ENCODE data around the gene PSIP1. TPM values are rescaled to one million over a fixed set of nuclear protein-coding genes. Genes with fewer than 3 reads are reported as not detected.

PSIP1 gene
- polyA plus RNA-seq, 1 donor (not counting 4 experiments of a cell fraction or from before 2014, with no cell fraction given) = 14.7 TPM

DNA sequence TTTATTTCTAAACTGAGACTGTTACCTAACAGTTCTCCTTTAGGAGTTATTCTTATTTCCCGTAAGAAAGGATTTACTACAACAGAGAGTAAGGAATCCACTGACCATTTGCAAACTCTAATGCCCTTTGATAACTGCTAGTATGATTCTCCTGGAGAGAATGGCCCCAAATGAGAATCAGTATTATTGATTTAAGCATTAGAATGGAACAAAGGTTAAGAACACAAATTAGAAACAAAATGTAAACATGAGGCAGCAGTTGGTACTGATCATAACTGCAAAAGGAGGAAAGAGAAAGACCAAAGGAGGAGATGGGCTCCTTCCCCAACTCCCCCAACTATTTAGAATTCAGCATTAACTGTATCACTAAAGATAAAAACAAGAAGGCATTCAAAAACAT, 30.7 kb downstream of the PSIP1 start:
- Histone ChIP-seq H3K9me3 (ENCODE audit: control insufficient read depth, low read depth, low read length) (no peaks in the 10 kb centered on the region), H2AFZ (ENCODE audit: control insufficient read depth, low read length) (no peak overlapping the region), H3K79me2 (ENCODE audit: control insufficient read depth, insufficient read depth, low read length) (no peaks in the 10 kb centered on the region), H3K4me3 (ENCODE audit: control insufficient read depth in 2 of 3, extremely low read depth in 1 of 3, insufficient read depth in 2 of 3, low read depth in 1 of 3, low read length in 3 of 3) (no peak overlapping the region), H3K27me3 (ENCODE audit: control insufficient read depth, extremely low read depth, insufficient read depth, low read length) (no peaks in the 10 kb centered on the region), H3K36me3 (ENCODE audit: control insufficient read depth in 2 of 2, extremely low read depth in 1 of 2, insufficient read depth in 2 of 2, low read length in 2 of 2) (peaks cover 0 to 7% of the 10 kb centered on the region in 2 experiments), H3K27ac (ENCODE audit: control insufficient read depth, insufficient read depth, low read length) (no peak overlapping the region), H3K9me1 (ENCODE audit: control insufficient read depth, extremely low read depth, insufficient read depth, low read length) (no peaks in the 10 kb centered on the region), H3K4me2 (ENCODE audit: control insufficient read depth, extremely low read depth, insufficient read depth, low read depth, low read length) (no peak overlapping the region), H3K9ac (ENCODE audit: control insufficient read depth, extremely low read depth, insufficient read depth, low read length) (no peak overlapping the region), H3K4me1 (ENCODE audit: control insufficient read depth, extremely low read depth, insufficient read depth, low read length) (no peaks in the 10 kb centered on the region), H4K20me1 (ENCODE audit: control insufficient read depth, extremely low read depth, insufficient read depth, low read length) (no peaks in the 10 kb centered on the region)
- FAIRE-seq (no peak), DNase-seq (ENCODE audit: low read depth, low spot score) (no peak)
- dilution Hi-C loops (cut with MboI; ENCODE audit: extremely low pct_ligation_motif_present, low sequenced_read_pairs) = no loop called here
- TF ChIP-seq EZH2 (IDR thresholded peaks at IDR 0.05; ENCODE audit: low read length) = no peak

DNA sequence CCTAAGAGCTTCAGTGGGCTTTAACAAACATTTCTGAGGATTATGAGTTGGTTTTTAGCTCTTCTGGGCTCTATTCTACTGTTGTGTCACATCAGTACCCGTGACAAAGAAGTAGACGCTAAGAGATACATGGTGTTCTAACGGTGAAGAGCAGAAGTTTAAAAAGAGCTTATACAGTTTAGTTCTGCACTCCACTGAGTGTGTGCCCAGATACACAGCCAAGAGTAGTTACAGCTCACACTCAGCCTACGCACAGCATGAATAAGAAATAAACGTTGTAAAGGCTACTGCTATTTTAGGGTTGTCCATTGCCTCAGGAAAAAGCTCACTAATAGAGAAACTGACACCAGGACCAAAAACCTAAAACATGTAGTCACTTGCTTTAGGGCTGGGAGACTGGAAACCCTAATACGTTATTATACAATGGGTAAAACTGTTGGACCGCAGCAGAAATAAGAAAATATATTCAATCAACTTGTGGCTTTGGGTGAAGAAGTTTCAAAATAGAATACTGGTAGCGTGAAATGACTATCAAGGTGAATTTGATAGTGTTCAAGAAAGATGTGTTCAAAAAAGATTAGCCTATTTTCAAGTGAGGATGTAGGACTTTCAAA, 34.7 kb downstream of the PSIP1 start:
- TF ChIP-seq CTCF (optimal IDR thresholded peaks at IDR 0.05 in 1 of 3, IDR thresholded peaks at IDR 0.05 in 1 of 3, conservative IDR thresholded peaks at IDR 0.05 in 1 of 3; ENCODE audit: extremely low read depth in 1 of 3, insufficient read depth in 2 of 3, low read length in 3 of 3) (no peak), EZH2 (IDR thresholded peaks at IDR 0.05; ENCODE audit: low read length) (no peak)
- Histone ChIP-seq H3K4me1 (ENCODE audit: control insufficient read depth, extremely low read depth, insufficient read depth, low read length) (no peaks in the 10 kb centered on the region), H3K27me3 (ENCODE audit: control insufficient read depth, extremely low read depth, insufficient read depth, low read length) (no peaks in the 10 kb centered on the region), H3K36me3 (ENCODE audit: control insufficient read depth in 2 of 2, extremely low read depth in 1 of 2, insufficient read depth in 2 of 2, low read length in 2 of 2) (peaks cover 0 to 7% of the 10 kb centered on the region in 2 experiments), H2AFZ (ENCODE audit: control insufficient read depth, low read length) (no peak overlapping the region), H3K79me2 (ENCODE audit: control insufficient read depth, insufficient read depth, low read length) (no peaks in the 10 kb centered on the region), H3K9ac (ENCODE audit: control insufficient read depth, extremely low read depth, insufficient read depth, low read length) (no peak overlapping the region), H3K4me3 (ENCODE audit: control insufficient read depth in 2 of 3, extremely low read depth in 1 of 3, insufficient read depth in 2 of 3, low read depth in 1 of 3, low read length in 3 of 3) (no peak overlapping the region), H4K20me1 (ENCODE audit: control insufficient read depth, extremely low read depth, insufficient read depth, low read length) (no peaks in the 10 kb centered on the region), H3K9me1 (ENCODE audit: control insufficient read depth, extremely low read depth, insufficient read depth, low read length) (no peaks in the 10 kb centered on the region), H3K9me3 (ENCODE audit: control insufficient read depth, low read depth, low read length) (no peaks in the 10 kb centered on the region), H3K27ac (ENCODE audit: control insufficient read depth, insufficient read depth, low read length) (no peak overlapping the region), H3K4me2 (ENCODE audit: control insufficient read depth, extremely low read depth, insufficient read depth, low read depth, low read length) (no peak overlapping the region)
- no peak for FAIRE-seq
- no peak for DNase-seq (ENCODE audit: low read depth, low spot score)
- dilution Hi-C loops (cut with MboI; ENCODE audit: extremely low pct_ligation_motif_present, low sequenced_read_pairs) = no loop called here

- FAIRE-seq = no peak
- Histone ChIP-seq H3K4me2 (ENCODE audit: control insufficient read depth, extremely low read depth, insufficient read depth, low read depth, low read length) (no peak overlapping the region), H3K9me1 (ENCODE audit: control insufficient read depth, extremely low read depth, insufficient read depth, low read length) (no peaks in the 10 kb centered on the region), H4K20me1 (ENCODE audit: control insufficient read depth, extremely low read depth, insufficient read depth, low read length) (no peaks in the 10 kb centered on the region), H2AFZ (ENCODE audit: control insufficient read depth, low read length) (no peak overlapping the region), H3K36me3 (ENCODE audit: control insufficient read depth in 2 of 2, extremely low read depth in 1 of 2, insufficient read depth in 2 of 2, low read length in 2 of 2) (no peaks in the 10 kb centered on the region), H3K4me3 (ENCODE audit: control insufficient read depth in 2 of 3, extremely low read depth in 1 of 3, insufficient read depth in 2 of 3, low read depth in 1 of 3, low read length in 3 of 3) (no peak overlapping the region), H3K9me3 (ENCODE audit: control insufficient read depth, low read depth, low read length) (no peaks in the 10 kb centered on the region), H3K79me2 (ENCODE audit: control insufficient read depth, insufficient read depth, low read length) (no peaks in the 10 kb centered on the region), H3K27ac (ENCODE audit: control insufficient read depth, insufficient read depth, low read length) (no peak overlapping the region), H3K4me1 (ENCODE audit: control insufficient read depth, extremely low read depth, insufficient read depth, low read length) (no peaks in the 10 kb centered on the region), H3K27me3 (ENCODE audit: control insufficient read depth, extremely low read depth, insufficient read depth, low read length) (no peaks in the 10 kb centered on the region), H3K9ac (ENCODE audit: control insufficient read depth, extremely low read depth, insufficient read depth, low read length) (no peak overlapping the region)
- dilution Hi-C loops (cut with MboI; ENCODE audit: extremely low pct_ligation_motif_present, low sequenced_read_pairs) = no loop called here
- TF ChIP-seq EZH2 (IDR thresholded peaks at IDR 0.05; ENCODE audit: low read length) = no peak
- no peak for TF ChIP-seq CTCF (optimal IDR thresholded peaks at IDR 0.05 in 1 of 3, IDR thresholded peaks at IDR 0.05 in 1 of 3, conservative IDR thresholded peaks at IDR 0.05 in 1 of 3; ENCODE audit: extremely low read depth in 1 of 3, insufficient read depth in 2 of 3, low read length in 3 of 3)
- no peak for DNase-seq (ENCODE audit: low read depth, low spot score)
These were observed 40.9 kb downstream of the PSIP1 start for GRCh38 chr9:15469862-15470261.
